GM12873 (cell line): ENCODE measurements around the gene UBE2L5.
A peak's percentile ranks its signal among the peaks of the same experiment; 100 is the strongest.

Experiments
- CTCF ChIP-seq: IDR thresholded peaks from 2 replicates; pipeline ENCODE4 v1.5.1; 2012; ENCODE audit warnings: low read depth, mild to moderate bottlenecking, moderate library complexity, low read length, control low read depth; ENCODE audit not compliant: insufficient read depth; ENCODE audit errors: missing control alignments

The UBE2L5 gene

GRCh38 chr13:30408319-30409101 is 13.8 kb upstream of the UBE2L5 start:
- TF ChIP-seq CTCF = peak; percentile 74

- TF ChIP-seq CTCF = no peak
Measured at GRCh38 chr13:30409886-30410704, 12.2 kb upstream of the UBE2L5 start.

- no peak for TF ChIP-seq CTCF
Measured at GRCh38 chr13:30410705-30411125, 11.6 kb upstream of the UBE2L5 start.

GRCh38 chr13:30412346-30412745 is 9.9 kb upstream of the UBE2L5 start:
- TF ChIP-seq CTCF = no peak

GRCh38 chr13:30413842-30414241 is 8.5 kb upstream of the UBE2L5 start:
- no peak for TF ChIP-seq CTCF

GRCh38 chr13:30415430-30416030 is 6.8 kb upstream of the UBE2L5 start:
- no peak for TF ChIP-seq CTCF

- TF ChIP-seq CTCF = no peak
Measured at GRCh38 chr13:30416471-30416870, 5.8 kb upstream of the UBE2L5 start.
